ENCODE measurements around the gene TNFRSF14.

The TNFRSF14 gene

GRCh38 chr1:2523191-2523890 lies 32.8 kb upstream of the TNFRSF14 start:
- no peak for DNase-seq (ENCODE audit: low read depth, low spot score)

GRCh38 chr1:2523891-2524609 lies 32.1 kb upstream of the TNFRSF14 start:
- DNase-seq (ENCODE audit: low read depth, low spot score): no peak

GRCh38 chr1:2525572-2525919 lies 30.6 kb upstream of the TNFRSF14 start:
- no peak for DNase-seq (ENCODE audit: low read depth, low spot score)

GRCh38 chr1:2525920-2526823 lies 30.0 kb upstream of the TNFRSF14 start, which contains the start of gene PANK4:
Gene PANK4 (minus strand): TSS chr1:2526596. CDS start chr1:2526587, 9 bp downstream.
- peak; percentile 84 for DNase-seq (ENCODE audit: low read depth, low spot score)

- no peak for DNase-seq (ENCODE audit: low read depth, low spot score)
These were observed 29.2 kb upstream of the TNFRSF14 start for GRCh38 chr1:2526824-2527555.

GRCh38 chr1:2527556-2527860 lies 28.7 kb upstream of the TNFRSF14 start:
- DNase-seq (ENCODE audit: low read depth, low spot score): no peak

GRCh38 chr1:2528016-2528415 lies 28.2 kb upstream of the TNFRSF14 start:
- DNase-seq (ENCODE audit: low read depth, low spot score): no peak

GRCh38 chr1:2528611-2528965 lies 27.6 kb upstream of the TNFRSF14 start:
- DNase-seq (ENCODE audit: low read depth, low spot score): no peak

GRCh38 chr1:2528966-2529783 lies 27.0 kb upstream of the TNFRSF14 start:
- DNase-seq (ENCODE audit: low read depth, low spot score): no peak

- DNase-seq (ENCODE audit: low read depth, low spot score): no peak
These were observed 26.2 kb upstream of the TNFRSF14 start, which contains the start of gene HES5 for GRCh38 chr1:2529784-2530512. Gene HES5 (minus strand): TSS chr1:2530263. CDS start chr1:2530164, 99 bp downstream.

- DNase-seq (ENCODE audit: low read depth, low spot score): no peak
These were observed 25.4 kb upstream of the TNFRSF14 start for GRCh38 chr1:2530513-2531361.

- no peak for DNase-seq (ENCODE audit: low read depth, low spot score)
These were observed 23.5 kb upstream of the TNFRSF14 start for GRCh38 chr1:2532485-2533160.

GRCh38 chr1:2533365-2533764 lies 22.8 kb upstream of the TNFRSF14 start:
- no peak for DNase-seq (ENCODE audit: low read depth, low spot score)

GRCh38 chr1:2534315-2534686 lies 21.9 kb upstream of the TNFRSF14 start:
- no peak for DNase-seq (ENCODE audit: low read depth, low spot score)

- DNase-seq (ENCODE audit: low read depth, low spot score): no peak
These were observed 21.3 kb upstream of the TNFRSF14 start for GRCh38 chr1:2534687-2535441.

GRCh38 chr1:2535455-2535854 lies 20.7 kb upstream of the TNFRSF14 start:
- no peak for DNase-seq (ENCODE audit: low read depth, low spot score)

GRCh38 chr1:2535981-2536380 lies 20.2 kb upstream of the TNFRSF14 start:
- no peak for DNase-seq (ENCODE audit: low read depth, low spot score)

- no peak for DNase-seq (ENCODE audit: low read depth, low spot score)
These were observed 18.4 kb upstream of the TNFRSF14 start for GRCh38 chr1:2537784-2538115.

Data from smooth muscle cell of the brain vasculature (primary cell).